GM21423 (cell line): ENCODE results near the gene APAF1.
A peak's percentile ranks its signal among the peaks of the same experiment; 100 is the strongest.

Source experiments
- ATAC-seq: cut with Tn5 transposase; IDR thresholded peaks from one replicate; pipeline ENCODE4 v1.9.1; 2021; ENCODE audit warnings: mild to moderate bottlenecking, moderate library complexity; ENCODE audit not compliant: unreplicated experiment

The APAF1 gene

GRCh38 chr12:98656289-98657101 lies 11.4 kb downstream of the APAF1 start:
- no peak for ATAC-seq

DNA sequence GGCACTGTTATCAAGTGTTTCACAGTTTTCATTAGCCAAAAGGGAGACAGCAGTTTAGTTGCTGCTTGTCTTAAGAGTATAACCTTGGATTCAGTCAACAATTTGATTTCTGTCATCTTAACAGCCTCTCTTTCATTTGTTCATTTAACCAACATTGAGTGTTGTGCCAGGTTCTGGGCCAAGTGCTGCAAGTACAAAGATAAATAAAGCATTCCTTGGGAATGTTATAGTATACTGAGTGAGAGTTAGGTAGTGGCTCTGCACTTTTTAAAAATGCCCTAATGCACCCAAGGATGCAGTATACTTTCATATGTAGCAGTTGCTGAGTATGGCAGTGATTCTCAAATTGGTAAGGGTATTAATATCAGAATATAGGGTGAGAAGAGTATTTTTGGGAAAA lies 15.4 kb downstream of the APAF1 start:
- no peak for ATAC-seq

DNA sequence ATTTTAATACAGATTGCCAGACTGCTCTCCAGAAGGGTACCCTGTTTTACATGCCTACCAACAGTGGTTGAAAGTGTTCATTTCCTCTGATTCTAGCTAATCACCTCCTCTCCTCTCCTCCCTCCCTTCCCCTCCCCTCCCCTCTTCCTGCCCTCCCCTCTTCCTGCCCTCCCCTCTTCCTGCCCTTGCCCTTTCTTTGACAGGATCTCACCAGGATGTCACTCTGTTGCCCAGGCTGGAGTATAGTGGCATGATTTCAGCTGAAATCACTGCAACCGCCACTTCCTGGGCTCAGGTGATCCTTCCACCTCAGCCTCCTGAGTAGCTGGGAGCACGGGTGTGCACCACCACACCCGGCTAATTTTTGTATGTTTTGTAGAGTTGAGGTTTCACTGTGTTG lies 24.7 kb downstream of the APAF1 start:
- ATAC-seq = no peak

DNA sequence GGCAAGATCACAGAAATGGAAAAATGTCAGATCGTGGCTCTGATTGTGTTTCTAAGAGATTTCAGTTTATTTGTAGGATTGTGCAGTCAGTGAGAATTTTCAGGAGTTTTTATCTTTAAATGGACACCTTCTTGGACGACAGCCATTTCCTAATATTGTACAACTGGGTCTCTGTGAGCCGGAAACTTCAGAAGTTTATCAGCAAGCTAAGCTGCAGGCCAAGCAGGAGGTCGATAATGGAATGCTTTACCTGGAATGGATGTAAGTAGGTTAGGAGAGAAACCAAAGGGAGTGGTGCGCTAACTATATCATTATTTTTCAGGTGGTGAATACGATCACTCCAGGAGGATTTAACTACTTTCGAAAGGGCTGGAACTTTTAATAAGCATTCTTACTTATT lies 26.4 kb downstream of the APAF1 start:
- ATAC-seq = no peak

- ATAC-seq = no peak
Observed at GRCh38 chr12:98674841-98675240, 29.8 kb downstream of the APAF1 start.

- no peak for ATAC-seq
Observed at GRCh38 chr12:98678236-98678945, 33.3 kb downstream of the APAF1 start.

DNA sequence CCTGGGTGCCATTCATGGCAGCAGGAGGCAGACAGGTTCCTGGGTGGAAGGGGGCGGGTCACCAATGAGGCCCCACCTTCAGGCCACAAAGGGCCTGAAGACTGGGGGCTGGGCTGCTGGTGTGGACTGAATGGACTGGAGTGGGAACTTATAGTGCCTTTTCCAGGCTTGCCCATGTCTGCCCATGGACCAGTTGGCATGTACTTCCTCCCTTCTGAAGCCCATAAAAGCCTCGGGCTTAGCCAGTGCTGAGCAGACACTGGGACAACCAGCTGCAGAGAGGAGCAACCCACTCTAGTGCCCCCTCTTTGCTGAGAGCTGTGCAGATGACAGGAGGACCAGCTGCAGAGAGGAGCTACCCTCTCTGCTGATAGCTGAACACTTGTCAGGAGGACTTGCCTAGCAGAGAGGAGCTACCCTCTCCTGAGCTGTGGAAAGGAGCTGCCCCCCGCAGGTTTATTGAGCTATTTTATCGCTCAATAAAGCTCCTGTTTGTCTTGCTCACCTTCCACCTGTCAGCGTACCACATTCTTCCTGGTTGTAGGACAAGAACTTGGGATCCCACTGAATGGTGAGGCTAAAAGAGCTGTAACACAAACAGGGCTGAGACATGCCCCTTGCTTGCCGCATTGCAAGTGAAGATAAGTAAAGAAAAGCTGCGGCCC lies 34.0 kb downstream of the APAF1 start:
- ATAC-seq = no peak

DNA sequence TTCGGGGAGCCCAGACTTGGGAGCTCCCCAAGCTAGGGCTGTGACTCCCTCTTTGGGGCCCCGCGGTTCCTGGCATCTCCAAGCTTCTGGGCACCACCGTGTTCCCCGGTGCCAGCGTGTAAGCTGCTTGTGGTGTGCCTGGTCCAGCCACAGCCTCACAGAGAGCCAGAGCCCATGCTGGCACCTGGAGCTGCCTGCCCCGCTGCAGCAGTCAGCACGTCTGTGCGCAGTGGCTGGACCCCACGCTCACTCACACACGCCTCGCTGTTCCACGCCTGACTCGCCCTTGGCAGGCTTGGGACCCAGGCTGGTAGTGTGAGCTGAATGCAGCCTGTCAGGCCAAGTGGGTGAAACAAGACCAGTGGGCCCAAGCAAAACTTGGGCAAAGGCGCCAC lies 34.5 kb downstream of the APAF1 start:
- no peak for ATAC-seq

- ATAC-seq = no peak
Observed at GRCh38 chr12:98684199-98684598, 39.1 kb downstream of the APAF1 start.

DNA sequence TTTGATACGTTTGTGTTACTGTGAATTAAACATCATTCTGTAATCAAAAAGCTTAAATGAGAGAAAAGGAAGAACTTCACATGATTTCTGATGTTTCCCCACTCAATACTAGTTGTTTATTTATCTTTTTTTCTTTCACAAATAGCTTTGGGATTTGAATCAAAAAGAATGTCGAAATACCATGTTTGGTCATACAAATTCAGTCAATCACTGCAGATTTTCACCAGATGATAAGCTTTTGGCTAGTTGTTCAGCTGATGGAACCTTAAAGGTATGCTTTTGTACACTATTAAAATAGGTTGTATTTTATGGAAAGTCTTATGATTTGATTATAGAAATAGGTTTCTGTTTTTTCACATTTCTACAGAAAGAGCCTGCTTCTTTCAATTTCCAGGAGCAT lies 41.5 kb downstream of the APAF1 start:
- ATAC-seq = no peak

- ATAC-seq = no peak
Observed at GRCh38 chr12:98691351-98691750, 46.3 kb downstream of the APAF1 start.

GRCh38 chr12:98696036-98696646 lies 51.1 kb downstream of the APAF1 start:
- no peak for ATAC-seq

GRCh38 chr12:98697209-98697608 lies 52.1 kb downstream of the APAF1 start:
- ATAC-seq = no peak

DNA sequence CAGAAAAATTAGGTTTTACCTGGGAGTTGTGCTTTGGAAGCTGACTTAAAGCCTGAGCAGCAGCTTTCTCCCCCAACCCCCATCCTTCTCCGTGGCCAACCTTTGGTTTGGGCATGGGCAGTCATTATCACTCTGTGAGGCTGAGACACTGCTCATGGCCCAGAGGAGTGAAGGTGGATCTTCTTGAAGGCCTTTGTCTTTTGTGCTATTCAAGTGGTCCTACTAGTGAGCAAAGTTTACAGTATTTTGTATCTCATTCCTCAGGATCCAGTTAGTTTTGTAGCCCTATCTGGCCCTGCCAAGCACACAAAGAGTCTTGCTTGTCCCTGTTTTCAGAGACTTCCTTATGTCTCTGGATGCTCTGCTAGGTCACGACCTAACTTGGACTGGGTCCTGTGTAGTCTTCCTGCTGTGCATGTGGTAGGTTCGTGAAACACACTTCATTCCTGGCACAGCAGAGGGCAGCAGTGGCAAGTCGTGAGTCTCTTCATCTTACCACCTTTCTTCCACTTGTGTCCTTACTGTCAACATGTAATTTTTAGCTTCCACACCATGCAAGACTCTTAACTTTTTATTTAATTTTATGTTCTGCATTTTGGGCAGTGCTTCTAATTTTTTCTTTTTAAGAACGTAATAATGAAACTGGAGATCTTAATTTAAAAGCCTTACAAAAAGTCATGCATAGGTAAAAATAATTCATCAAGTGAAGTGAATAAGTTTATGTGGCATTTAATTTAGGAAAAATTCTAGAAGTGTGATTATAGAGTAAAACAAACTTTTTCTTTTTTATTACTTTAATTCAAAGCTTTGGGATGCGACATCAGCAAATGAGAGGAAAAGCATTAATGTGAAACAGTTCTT lies 53.7 kb downstream of the APAF1 start:
- ATAC-seq = peak; percentile 92

- ATAC-seq = no peak
Observed at GRCh38 chr12:98699586-98699985, 54.5 kb downstream of the APAF1 start.

GRCh38 chr12:98701166-98701565 lies 56.1 kb downstream of the APAF1 start:
- ATAC-seq = no peak

DNA sequence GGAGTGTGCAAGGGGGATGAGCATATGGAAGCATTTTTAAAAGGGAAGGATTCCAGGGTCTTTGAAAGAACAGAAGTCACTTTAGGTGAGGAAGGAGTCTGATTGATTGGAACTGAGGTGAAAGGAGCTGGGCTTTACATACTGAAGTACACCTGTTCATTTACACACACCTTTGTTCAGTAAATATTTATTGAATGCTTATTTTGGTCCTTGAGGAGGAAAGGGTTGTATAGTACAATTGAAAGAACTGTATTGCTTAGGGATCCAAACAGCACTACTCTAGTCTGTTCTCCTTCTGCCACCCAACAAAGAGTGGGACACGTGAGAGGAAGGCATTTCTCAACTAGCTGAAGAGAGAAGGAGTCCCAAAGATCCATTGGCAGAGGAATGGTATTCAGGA lies 63.9 kb downstream of the APAF1 start:
- no peak for ATAC-seq

- no peak for ATAC-seq
Observed at GRCh38 chr12:98714426-98714825, 69.3 kb downstream of the APAF1 start.

DNA sequence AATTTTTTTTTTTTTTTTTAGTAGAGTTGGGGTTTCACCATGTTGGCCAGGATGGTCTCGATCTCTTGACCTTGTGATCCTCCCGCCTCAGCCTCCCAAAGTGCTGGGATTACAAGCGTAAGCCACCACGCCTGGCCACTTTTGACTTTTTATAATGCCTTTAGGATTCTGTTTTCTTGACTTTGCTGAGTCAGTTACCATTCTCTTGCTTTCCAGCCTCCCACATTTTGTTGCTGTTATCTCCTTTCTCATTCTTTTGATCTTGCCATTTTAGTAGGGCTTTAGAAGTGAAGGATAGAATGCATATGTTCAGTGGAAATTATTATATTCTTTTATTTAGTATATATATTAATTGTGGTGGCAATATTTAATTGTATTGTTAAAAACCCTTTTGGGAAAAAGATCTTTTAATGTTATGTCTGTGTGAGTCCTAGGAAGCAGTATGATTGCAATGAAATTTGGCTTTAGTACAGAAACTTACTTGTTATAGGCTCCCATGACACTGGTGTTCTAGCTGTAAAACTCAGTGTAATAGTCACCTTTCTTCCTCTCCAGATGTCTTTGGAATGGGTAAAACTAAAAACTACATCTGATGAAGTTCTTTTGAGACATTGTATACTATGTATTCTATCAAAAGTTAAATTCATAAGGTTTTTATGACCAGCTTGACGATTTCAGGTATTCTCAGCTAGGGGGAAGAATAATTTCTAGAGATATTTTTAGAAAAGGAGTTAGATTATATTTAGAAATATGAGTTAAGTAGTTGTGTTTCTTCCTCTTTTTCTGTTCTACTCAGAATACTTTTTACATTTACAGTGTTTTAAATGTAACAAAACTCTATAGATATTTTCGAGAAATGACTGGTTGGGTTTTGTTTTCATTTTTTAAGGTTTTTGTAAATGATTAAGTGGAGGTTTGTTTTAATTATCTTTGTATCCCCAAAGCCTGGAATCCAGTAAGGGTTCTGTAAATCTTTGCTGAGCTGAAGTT lies 74.7 kb downstream of the APAF1 start:
- no peak for ATAC-seq
